Measurements from ENCODE around the gene HNRNPUL2. TPM values are rescaled to one million over a fixed set of nuclear protein-coding genes. Genes with fewer than 3 reads are reported as not detected.
A peak's percentile ranks its signal among the peaks of the same experiment; 100 is the strongest.

HNRNPUL2 gene
- total and polyA plus RNA-seq, 2 donors (not counting 3 experiments of a cell fraction or from before 2014, with no cell fraction given), result 18.3 to 56.2 TPM

DNA sequence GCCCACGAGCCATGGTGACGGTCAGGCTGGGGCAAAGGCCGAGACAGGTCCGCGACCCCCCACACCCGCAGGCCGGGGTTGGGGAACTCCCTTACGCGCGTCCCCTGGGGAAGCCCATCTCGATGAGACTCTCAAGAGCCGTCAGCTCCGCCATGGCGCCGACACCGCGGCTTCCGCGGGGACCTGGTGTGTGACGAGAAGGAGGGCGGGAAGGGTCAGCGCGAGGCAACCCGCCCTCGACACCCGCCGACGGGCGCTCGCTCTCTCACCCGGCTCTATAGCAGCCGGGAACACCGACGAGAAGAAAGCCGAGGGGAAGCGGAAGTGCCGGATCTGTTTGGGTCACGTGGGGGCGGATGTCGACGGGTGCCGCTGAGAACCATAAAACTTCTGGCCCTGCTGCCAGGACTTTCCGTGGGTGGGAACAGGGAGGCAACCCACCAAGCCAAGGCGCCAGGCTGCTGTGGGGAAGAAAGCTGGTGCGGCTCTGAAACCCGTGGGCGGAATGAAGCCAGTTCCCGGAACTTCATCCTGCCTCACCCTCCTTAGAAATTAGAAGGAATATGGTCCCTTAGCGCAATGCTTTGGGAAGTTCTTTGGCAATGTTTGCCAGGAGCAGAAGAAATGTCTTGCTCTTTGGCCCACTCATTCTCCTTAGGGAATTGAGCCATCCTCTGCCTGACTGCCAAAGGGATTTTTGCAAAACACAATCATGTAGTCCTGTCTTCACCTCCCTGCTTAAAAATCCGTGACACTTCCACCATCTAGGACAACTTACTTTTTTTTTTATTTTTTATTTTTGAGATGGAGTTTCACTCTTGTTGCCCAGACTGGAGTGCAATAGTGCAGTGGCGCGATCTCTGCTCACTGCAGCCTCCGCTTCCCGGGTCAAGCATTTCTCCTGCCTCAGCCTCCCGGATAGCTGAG is 48.2 kb downstream of the HNRNPUL2 start, which contains the start of gene UBXN1:
UBXN1 (minus strand) TSS at position 304 of the 927 bp plus-strand sequence; CDS start at position 154, 150 bp downstream.
- no peaks in the 10 kb centered on the region for H3K9me1 ChIP-seq (replicated peaks; ENCODE audit: control insufficient read depth, extremely low read depth, insufficient read depth, low read length)
- peak; percentile 26 for TF ChIP-seq MYC (IDR thresholded peaks at IDR 0.05; ENCODE audit: low read depth, low read length)
- TF ChIP-seq, protein P1, sequence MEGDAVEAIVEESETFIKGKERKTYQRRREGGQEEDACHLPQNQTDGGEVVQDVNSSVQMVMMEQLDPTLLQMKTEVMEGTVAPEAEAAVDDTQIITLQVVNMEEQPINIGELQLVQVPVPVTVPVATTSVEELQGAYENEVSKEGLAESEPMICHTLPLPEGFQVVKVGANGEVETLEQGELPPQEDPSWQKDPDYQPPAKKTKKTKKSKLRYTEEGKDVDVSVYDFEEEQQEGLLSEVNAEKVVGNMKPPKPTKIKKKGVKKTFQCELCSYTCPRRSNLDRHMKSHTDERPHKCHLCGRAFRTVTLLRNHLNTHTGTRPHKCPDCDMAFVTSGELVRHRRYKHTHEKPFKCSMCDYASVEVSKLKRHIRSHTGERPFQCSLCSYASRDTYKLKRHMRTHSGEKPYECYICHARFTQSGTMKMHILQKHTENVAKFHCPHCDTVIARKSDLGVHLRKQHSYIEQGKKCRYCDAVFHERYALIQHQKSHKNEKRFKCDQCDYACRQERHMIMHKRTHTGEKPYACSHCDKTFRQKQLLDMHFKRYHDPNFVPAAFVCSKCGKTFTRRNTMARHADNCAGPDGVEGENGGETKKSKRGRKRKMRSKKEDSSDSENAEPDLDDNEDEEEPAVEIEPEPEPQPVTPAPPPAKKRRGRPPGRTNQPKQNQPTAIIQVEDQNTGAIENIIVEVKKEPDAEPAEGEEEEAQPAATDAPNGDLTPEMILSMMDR (IDR thresholded peaks at IDR 0.05; ENCODE audit: extremely low read depth in 1 of 2, insufficient read depth in 1 of 2, low read depth in 1 of 2, low read length in 2 of 2), result no peak
- TF ChIP-seq JUN (IDR thresholded peaks at IDR 0.05; ENCODE audit: borderline replicate concordance, insufficient read depth, insufficient read length, low read depth), result no peak
- no peak for TF ChIP-seq FOS (IDR thresholded peaks at IDR 0.05; ENCODE audit: borderline replicate concordance, insufficient read depth, low read length)
- no peak for TF ChIP-seq EZH2 (IDR thresholded peaks at IDR 0.05; ENCODE audit: borderline replicate concordance, low read depth, low read length, severe bottlenecking)
- no peak for TF ChIP-seq GATA2 (IDR thresholded peaks at IDR 0.05; ENCODE audit: insufficient read depth, insufficient read length, low read depth, low read length)
- TF ChIP-seq, protein P2, sequence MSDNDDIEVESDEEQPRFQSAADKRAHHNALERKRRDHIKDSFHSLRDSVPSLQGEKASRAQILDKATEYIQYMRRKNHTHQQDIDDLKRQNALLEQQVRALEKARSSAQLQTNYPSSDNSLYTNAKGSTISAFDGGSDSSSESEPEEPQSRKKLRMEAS (IDR thresholded peaks at IDR 0.05; ENCODE audit: insufficient read depth, insufficient read length), result peak; percentile 97
- peak; percentile 89 for TF ChIP-seq POLR2AphosphoS5 (IDR thresholded peaks at IDR 0.05; ENCODE audit: insufficient read depth, low read depth, low read length)
- peak; percentile 84 for TF ChIP-seq POLR2A (IDR thresholded peaks at IDR 0.05; ENCODE audit: low read depth, low read length)
- H3K27ac ChIP-seq (ENCODE audit: insufficient read depth, low read depth, low read length), result peak within 1 kb of the TSS; percentile 74
- no peaks in the 10 kb centered on the region for H3K27me3 ChIP-seq (ENCODE audit: control insufficient read depth in 2 of 2, insufficient read depth in 2 of 2, low read length in 2 of 2)
- BruUV-seq (replicated peaks), result TSS peak; percentile 91
- intact Hi-C loops (cut with micrococcal nuclease) (loop anchor here (1.0 to 2.0 kb wide), 3 partner anchors 14 to 183 kb away; partner anchors contain the start of genes C11orf98, CSKMT and HNRNPUL2), dilution Hi-C loops (cut with MboI; ENCODE audit: extremely low pct_ligation_motif_present, low sequenced_read_pairs) (no loop called here)
- peaks cover 16% of the 10 kb centered on the region for H3K79me2 ChIP-seq (ENCODE audit: control insufficient read depth, insufficient read depth, low read length)
- peak within 1 kb of the TSS; percentile 72 for H2AFZ ChIP-seq (ENCODE audit: low read depth, low read length)
- peak within 1 kb of the TSS; percentile 71 for H3K4me2 ChIP-seq (ENCODE audit: insufficient read depth, low read length)
- no peaks in the 10 kb centered on the region for H3K9me3 ChIP-seq (replicated peaks; ENCODE audit: control insufficient read depth, insufficient read depth, low read length)
- ChIA-PET POLR2A (interaction anchor here (0.6 to 3.2 kb wide), 3 partner anchors 14 to 160 kb away, joined by 3 to 33 read pairs (median 4); partner anchors contain the start of genes C11orf98, CSKMT and WDR74), CTCF (interaction anchor here (1.0 to 3.9 kb wide), 3 partner anchors 14 to 24 kb away, joined by 3 to 118 read pairs (median 4); partner anchors contain the start of genes C11orf98, CSKMT and LRRN4CL)
- DNase-seq (ENCODE audit: low read depth, low spot score) (peak; percentile 89), FAIRE-seq (peak; percentile 93)
- H3K9ac ChIP-seq (replicated peaks; ENCODE audit: extremely low read depth, insufficient read depth, low read length), result peak within 1 kb of the TSS; percentile 85
- peaks cover 0 to 17% of the 10 kb centered on the region in 2 experiments for H3K36me3 ChIP-seq (ENCODE audit: control insufficient read depth in 2 of 2, extremely low read depth in 1 of 2, insufficient read depth in 2 of 2, low read length in 2 of 2)
- peaks cover 11% of the 10 kb centered on the region for H3K4me1 ChIP-seq (ENCODE audit: control insufficient read depth, extremely low read depth, insufficient read depth, low read length)
- no peaks in the 10 kb centered on the region for H4K20me1 ChIP-seq (replicated peaks; ENCODE audit: control insufficient read depth, extremely low read depth, insufficient read depth, low read length)
- peak within 1 kb of the TSS; percentile 76 to 93 (median 79) for H3K4me3 ChIP-seq (replicated peaks in 1 of 3; ENCODE audit: insufficient read depth in 1 of 3, low read depth in 1 of 3, low read length in 3 of 3)
